Measurements from ENCODE around the gene SCYGR4.

DNA sequence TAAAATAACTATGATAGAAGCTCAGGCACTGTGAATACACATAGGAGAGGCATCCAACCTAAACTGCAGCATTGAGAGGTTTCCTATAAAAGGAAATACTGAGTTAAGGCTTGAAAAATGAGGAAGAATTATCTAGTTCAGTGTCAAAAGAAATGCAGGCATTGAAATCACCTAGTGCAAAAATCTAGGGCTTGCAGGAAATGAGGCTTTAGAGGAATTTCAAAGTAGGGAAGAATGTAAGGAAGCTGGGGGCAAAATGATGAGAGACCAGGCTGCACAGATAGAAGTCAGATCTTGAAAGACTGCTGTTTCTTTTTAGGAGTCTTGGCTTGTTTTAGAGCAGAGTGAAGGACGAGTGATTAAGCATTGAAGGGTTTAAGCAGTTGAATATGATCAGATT is 46.7 kb upstream of the SCYGR4 start:
- TF ChIP-seq CTCF (IDR thresholded peaks at IDR 0.05 in 4 of 5, conservative IDR thresholded peaks at IDR 0.05 in 1 of 5) (no peak), POLR2A (IDR thresholded peaks at IDR 0.05) (no peak)
